ENCODE results near the gene RSPH9. TPM values are rescaled to one million over a fixed set of nuclear protein-coding genes. Genes with fewer than 3 reads are reported as not detected.

RSPH9 gene
- total RNA-seq, 1 donor from 2014 or later, result 0.30 TPM

- H2AFZ ChIP-seq (ENCODE audit: low read depth, low read length), result no peak overlapping the region
- Mint-ChIP-seq H3K9me3 (ENCODE audit: unreplicated experiment) (no peaks in the 10 kb centered on the region), H3K4me3 (ENCODE audit: unreplicated experiment) (no peak overlapping the region), H3K27me3 (ENCODE audit: low read depth, unreplicated experiment) (peaks cover 41% of the 10 kb centered on the region), H3K27ac (ENCODE audit: unreplicated experiment) (no peak overlapping the region), H3K4me1 (ENCODE audit: low read depth, unreplicated experiment) (peaks cover 15% of the 10 kb centered on the region), H3K36me3 (ENCODE audit: low read depth, unreplicated experiment) (no peaks in the 10 kb centered on the region)
- no peak overlapping the region for H3K27ac ChIP-seq (ENCODE audit: low read depth, low read length)
- H3K4me3 ChIP-seq (ENCODE audit: insufficient read depth, low read depth, low read length), result no peak overlapping the region
- H3K4me2 ChIP-seq (ENCODE audit: low read length), result no peak overlapping the region
- no peak for TF ChIP-seq EZH2 (IDR thresholded peaks at IDR 0.05; ENCODE audit: insufficient read depth, low read length)
- no peak for TF ChIP-seq CTCF (IDR thresholded peaks at IDR 0.05; ENCODE audit: insufficient read depth, low read depth, low read length)
- peaks cover 15% of the 10 kb centered on the region for H3K27me3 ChIP-seq (ENCODE audit: insufficient read depth, low read length)
- DNase-seq (ENCODE audit: low read depth) (no peak), FAIRE-seq (no peak)
- H3K36me3 ChIP-seq (ENCODE audit: insufficient read depth, low read length), result no peaks in the 10 kb centered on the region
- no peaks in the 10 kb centered on the region for H3K79me2 ChIP-seq (ENCODE audit: insufficient read depth, low read length)
- no peaks in the 10 kb centered on the region for H4K20me1 ChIP-seq (ENCODE audit: insufficient read depth, low read length)
- H3K9ac ChIP-seq (ENCODE audit: low read length), result no peak overlapping the region
- no peaks in the 10 kb centered on the region for H3K9me3 ChIP-seq (ENCODE audit: insufficient read depth, low read depth, low read length)
- peaks cover 7% of the 10 kb centered on the region for H3K4me1 ChIP-seq (ENCODE audit: insufficient read depth, low read length)
These were observed 68.9 kb downstream of the RSPH9 start for GRCh38 chr6:43713643-43714310.

GRCh38 chr6:43714311-43715055 is 69.6 kb downstream of the RSPH9 start:
- Histone ChIP-seq H3K4me2 (ENCODE audit: low read length) (no peak overlapping the region), H2AFZ (ENCODE audit: low read depth, low read length) (no peak overlapping the region), H3K79me2 (ENCODE audit: insufficient read depth, low read length) (no peaks in the 10 kb centered on the region), H3K27me3 (ENCODE audit: insufficient read depth, low read length) (peaks cover 16% of the 10 kb centered on the region), H4K20me1 (ENCODE audit: insufficient read depth, low read length) (no peaks in the 10 kb centered on the region), H3K27ac (ENCODE audit: low read depth, low read length) (no peak overlapping the region), H3K9ac (ENCODE audit: low read length) (no peak overlapping the region), H3K4me1 (ENCODE audit: insufficient read depth, low read length) (peaks cover 7% of the 10 kb centered on the region), H3K4me3 (ENCODE audit: insufficient read depth, low read depth, low read length) (no peak overlapping the region), H3K9me3 (ENCODE audit: insufficient read depth, low read depth, low read length) (no peaks in the 10 kb centered on the region), H3K36me3 (ENCODE audit: insufficient read depth, low read length) (no peaks in the 10 kb centered on the region)
- FAIRE-seq, result no peak
- Mint-ChIP-seq H3K9me3 (ENCODE audit: unreplicated experiment) (no peaks in the 10 kb centered on the region), H3K27me3 (ENCODE audit: low read depth, unreplicated experiment) (peaks cover 41% of the 10 kb centered on the region), H3K36me3 (ENCODE audit: low read depth, unreplicated experiment) (no peaks in the 10 kb centered on the region), H3K27ac (ENCODE audit: unreplicated experiment) (no peak overlapping the region), H3K4me1 (ENCODE audit: low read depth, unreplicated experiment) (peaks cover 15% of the 10 kb centered on the region), H3K4me3 (ENCODE audit: unreplicated experiment) (no peak overlapping the region)
- TF ChIP-seq EZH2 (IDR thresholded peaks at IDR 0.05; ENCODE audit: insufficient read depth, low read length) (no peak), CTCF (IDR thresholded peaks at IDR 0.05; ENCODE audit: insufficient read depth, low read depth, low read length) (no peak)
- peak; percentile 35 for DNase-seq (ENCODE audit: low read depth)
